DMS153 treated with DMSO at 0.1 percent for 48 hours (cell line): ENCODE results near the gene YAP1.

ENCODE experiments used
- DNase-seq: peaks from one replicate; lab custom pipeline; 2025; ENCODE audit not compliant: unreplicated experiment; lab: John Stamatoyannopoulos, UW

Gene YAP1

DNA sequence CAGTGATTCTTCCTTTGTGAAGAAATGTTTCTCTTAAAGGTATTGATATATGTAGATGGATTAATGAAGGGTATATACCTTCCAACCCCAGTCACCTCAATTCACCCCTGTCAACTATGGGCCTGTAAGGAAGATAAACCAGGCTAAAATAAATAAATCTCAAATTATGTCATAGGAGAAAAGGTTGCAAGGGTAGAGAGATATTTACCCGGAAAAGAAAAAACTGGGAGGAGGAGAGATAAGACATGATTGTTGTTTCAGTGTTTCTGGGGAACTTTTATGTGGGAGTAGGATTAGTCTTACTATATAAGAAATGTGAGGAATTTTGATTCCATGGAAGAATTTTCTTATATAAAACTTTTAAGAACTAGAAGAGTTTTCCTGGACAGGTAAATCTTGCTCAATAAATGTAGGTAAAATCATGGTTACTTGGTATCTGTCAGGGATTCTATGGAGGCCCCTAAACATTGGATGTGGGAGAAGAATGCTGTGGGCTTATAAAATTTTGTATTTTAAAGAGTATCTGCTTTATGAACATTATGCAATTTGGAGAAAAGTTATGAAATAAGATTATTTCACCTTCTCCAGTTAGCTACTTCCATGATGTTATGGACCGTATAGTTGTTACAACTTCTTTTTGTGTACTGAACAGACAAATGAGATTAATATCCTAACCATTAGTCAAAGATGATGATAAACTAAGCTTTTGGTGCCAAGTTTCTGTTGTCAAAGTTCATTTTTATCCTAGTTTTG, 6.4 kb downstream of the YAP1 start:
- no peak for DNase-seq

DNA sequence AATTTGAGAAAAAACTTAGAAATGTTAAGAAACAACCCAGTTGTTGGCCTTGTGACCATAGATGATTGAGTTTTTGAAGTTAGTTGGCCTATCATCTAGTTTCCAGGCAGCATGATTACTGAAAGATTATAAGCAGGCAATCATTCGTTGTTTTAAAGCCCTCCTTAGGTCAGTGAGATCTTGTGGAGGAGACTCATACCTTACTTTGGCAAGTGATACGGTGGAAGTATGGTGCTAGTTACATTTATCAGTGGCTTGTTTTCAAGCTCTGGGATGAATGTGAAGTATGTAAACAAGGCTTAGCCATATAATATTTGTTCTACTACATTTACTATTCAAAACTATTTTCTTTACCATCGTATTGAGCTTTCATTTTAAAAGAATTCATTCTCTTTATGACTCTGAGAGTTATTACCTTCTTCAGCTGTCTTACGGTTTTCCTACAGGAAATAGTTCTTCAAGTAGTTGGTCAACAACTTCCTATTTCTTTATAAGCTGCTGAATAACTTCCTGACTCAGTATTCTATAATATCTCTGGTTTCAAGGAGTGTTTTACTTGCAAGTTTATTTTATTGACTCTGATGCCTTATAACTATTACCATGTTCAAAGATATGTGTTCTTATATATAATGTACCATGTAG, 7.3 kb downstream of the YAP1 start:
- no peak for DNase-seq

DNA sequence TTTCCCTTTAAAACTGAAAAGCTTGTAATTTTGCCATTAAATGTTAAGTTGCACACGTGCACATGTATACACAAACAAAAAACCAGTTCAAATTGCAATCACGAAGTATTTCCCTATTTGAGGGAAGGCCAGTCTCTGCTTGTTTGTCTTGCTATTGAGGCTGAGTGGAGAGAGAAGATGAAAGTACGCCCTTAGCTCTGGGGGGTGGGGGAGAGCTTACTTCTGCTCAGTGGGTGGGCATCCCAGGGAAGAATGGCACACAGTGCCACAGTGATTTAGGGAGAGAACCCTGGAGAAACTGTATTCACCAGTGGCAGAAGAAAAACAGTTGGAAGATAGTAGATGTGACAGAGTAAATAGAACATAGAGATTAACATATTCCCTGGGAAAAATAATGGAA, 8.7 kb downstream of the YAP1 start:
- no peak for DNase-seq

DNA sequence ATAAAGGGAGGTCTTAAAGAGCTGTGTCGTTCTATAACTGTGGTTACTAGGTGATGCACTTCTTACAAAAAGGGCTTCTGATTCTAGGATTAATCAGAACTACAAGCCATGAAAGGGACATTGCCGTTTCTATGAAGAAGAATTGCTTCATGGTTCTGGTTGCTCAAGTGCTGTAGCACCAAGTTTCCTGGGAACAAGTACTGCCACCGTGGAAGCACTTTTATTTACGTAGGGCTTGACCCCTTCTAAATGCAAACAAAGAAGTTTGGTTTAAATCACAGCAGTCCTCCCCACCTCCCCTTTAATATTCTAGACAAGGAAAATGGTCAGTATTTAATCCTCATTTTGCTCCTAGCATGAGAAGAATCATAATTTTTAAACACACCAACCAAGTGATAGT, 9.8 kb downstream of the YAP1 start:
- no peak for DNase-seq

DNA sequence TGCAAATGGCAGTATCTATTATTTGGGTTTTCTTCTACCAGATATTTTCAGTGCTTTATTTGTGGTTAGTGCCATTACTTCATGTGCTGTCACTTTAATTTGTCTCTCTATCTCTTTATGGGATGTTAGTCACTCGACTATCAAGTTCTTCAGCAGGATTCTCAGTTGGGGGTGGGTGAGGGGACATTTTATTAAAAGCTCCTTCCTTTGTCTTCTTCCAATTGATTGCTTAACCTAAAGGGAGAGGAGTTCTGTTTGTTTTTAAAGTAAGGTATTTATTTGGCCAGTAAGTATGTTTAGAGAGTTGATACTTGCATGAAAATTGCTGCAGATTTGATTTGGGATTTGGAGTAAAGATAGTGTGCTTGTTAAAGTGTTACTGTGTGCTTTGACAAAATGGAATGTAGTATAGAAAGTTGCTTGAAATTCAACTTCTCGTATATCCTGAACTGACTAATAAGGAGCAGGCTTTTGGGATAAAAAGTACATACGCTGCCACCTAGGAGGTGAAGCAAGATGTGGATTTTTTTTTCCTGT, 10.3 kb downstream of the YAP1 start:
- no peak for DNase-seq

DNA sequence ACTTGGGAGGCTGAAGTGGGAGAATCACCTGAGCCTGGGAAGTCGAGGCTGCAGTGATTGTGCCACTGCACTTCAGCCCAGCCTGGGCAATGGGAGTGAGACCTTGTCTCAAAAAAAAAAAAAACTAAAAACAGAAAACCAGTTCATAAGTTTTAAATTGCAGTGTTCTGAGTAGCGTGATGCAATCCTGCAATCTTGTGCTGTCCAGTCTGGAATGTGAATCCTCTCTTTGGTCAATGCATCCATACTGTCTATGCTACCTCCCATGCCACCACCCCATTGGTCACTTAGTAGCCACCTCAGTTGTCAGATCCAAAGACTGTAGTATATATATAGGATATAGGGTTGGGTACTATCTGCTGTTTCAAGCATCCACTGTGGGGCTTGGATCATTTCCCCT, 11.1 kb downstream of the YAP1 start:
- no peak for DNase-seq

DNA sequence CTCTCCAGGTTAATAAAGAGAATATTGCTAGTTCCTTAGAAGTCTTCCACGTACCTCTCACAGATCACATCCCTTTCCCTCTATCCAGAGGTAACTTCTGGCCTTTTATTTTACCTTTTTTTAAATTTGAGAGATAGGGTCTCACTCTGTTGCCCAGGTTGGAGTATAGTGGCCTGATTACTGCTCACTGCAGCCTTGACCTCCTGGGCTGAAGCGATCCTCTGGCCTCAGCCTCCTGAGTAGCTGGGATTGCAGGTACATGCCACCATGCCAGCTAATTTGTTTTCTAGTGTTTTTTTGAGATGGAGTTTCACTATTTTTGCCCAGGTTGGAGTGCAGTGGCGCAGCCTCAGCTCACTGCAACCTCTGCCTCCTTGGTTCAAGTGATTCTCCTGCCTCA, 24.4 kb downstream of the YAP1 start:
- DNase-seq: no peak

GRCh38 chr11:102135256-102135655, 25.0 kb downstream of the YAP1 start:
- DNase-seq: no peak

GRCh38 chr11:102138223-102138622, 28.0 kb downstream of the YAP1 start:
- DNase-seq: no peak

- DNase-seq: no peak
Observed at GRCh38 chr11:102138670-102139069, 28.4 kb downstream of the YAP1 start.

- no peak for DNase-seq
Observed at GRCh38 chr11:102139081-102139498, 28.8 kb downstream of the YAP1 start.

DNA sequence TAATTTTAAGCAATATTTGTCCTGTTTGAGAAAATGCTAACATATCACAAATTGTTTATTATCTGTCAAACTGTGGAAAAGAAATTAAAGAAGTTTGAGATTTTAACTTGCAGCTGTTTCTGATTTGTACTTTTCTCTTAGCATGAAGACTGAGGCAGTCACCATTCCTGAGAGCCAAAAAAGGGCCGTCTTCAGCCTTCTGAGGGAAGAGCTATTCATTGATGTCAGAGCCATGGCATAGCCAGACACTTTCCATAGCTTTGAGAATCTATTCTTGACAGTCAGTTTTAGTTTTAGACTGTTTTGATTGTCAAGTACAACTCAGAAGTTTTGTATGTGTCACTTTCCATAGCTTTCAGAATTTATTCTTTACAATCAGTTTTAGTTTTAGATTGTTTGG, 32.1 kb downstream of the YAP1 start:
- DNase-seq: no peak

GRCh38 chr11:102143867-102144266, 33.6 kb downstream of the YAP1 start:
- no peak for DNase-seq

DNA sequence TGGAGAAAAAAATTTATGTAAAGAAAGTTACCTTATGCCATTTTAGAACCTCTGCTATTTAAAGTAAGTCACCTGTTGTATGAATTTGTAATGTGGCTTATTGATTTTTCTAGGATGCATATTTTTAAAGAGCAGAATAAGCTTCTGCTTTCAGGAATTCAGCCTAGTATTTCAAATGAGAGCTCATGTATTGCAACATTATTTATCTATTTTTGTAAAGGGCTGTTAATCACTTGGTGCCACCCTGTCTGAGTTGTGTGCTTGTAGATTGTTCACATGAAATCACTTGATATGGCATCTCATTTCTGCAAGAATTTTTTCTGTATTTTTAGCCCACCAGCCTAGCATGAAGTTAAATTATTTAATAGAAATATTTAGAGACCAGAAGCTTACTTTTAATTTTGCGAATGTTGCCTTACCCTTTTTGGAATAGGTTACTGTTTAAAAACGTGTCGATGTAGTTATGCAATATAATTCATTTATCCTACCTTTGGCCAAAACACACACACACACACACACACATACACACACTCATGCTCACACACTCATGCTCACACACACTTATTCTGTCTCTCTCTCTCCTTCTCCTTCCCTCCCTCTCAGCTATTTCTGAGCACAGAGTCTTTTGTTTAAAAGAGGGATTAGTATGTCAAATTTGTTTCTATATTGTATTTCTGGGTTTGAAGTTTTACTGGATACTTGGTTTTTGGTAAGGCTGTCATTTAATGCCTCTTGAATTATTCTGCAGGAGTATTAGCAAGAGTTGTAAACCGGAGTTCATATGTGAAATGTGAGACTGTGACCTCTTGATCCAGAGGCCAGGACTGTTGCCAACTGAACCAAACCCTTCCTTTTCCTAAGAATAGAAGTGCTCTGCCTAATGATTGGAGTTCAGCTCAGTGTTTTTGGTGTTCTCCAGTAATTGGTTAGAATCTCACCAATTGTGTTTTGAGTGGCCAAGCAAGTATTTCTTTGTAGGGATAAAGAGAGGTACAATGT, 34.4 kb downstream of the YAP1 start:
- no peak for DNase-seq

GRCh38 chr11:102147015-102147414, 36.8 kb downstream of the YAP1 start:
- no peak for DNase-seq

GRCh38 chr11:102147632-102148031, 37.4 kb downstream of the YAP1 start:
- DNase-seq: no peak

DNA sequence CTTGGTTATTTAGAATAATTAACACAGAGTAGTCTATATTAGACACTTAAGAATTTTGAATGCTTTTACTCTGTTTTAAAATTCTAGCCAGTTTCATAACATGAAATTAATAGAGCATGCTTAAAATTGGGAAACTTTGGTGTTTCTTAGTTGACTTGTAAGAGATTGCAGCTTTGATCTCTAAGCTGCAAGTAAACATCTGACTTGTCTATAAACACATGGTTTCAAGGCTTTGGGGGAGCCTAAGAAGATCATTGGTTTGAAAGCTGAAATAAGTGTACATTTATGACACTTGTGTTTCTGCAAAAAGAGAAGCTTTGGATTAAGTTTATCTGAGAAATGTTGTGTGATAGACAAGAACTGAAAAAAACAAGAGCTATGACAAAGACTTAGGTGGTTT, 37.8 kb downstream of the YAP1 start:
- DNase-seq: no peak

DNA sequence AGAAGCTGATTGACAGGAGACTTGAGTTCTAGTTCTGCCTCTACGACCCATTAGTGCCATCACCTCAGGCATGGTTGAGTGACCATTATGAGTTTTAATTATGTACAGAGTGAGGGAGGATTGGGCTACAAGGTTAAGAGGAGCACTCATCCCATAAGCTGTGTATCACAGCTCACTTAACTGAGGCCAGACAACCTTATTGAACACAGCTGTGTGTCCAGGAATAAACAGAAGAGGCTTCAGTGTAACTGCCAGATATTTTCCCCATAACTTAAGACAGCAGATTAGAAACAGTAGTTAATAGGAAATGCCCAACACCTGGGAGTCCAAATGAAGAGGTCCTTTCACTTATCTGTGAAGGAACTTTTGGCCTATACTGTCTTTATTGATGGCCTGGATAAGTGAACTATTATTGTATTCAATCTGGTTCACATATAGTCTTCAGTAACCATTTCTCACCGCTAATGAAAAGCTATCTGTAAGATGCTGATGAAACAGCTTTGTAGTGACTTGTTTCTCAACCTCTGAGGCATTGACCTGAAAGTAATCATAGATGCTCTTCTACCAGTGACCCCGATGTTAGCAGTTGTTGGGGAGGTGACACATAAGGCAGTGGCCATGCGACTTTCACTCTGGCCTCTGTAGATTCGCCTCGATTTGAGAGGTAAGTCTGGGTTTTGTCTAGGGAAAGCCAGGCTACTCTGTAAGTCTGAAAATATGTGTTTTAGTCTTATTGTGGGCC, 41.7 kb downstream of the YAP1 start:
- no peak for DNase-seq

- no peak for DNase-seq
Observed at GRCh38 chr11:102153082-102153481, 42.8 kb downstream of the YAP1 start.

DNA sequence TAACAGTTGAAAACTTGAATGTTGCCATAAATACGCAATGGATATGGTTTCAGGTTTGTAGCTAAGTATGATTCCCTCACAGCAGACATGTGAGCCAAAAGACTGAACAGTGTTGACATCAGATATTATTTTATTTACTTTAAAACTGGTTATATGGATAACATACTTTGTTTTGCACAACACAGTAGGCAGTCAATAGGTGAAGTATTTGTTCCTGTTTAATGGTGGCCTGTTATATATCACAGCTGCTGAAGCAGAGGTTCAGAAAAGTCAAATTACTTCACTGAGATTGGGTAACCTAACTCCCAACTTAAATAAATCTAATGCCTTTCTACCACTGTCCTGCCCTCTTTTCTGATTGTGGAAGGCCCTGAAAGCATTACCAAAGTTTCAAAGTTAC, 44.6 kb downstream of the YAP1 start:
- DNase-seq: no peak

GRCh38 chr11:102155676-102156075, 45.4 kb downstream of the YAP1 start:
- no peak for DNase-seq
